SU-DHL-6 (cell line): ENCODE data around the gene PBXIP1.

ENCODE experiments used
- H2AFZ ChIP-seq: fragments of 200-600 bp; sonication (generic); 2 replicates; pipeline ENCODE4 v1.6.1; 2014; ENCODE audit warnings: low read depth, mild to moderate bottlenecking, moderate library complexity, mixed read lengths, antibody characterized with exemption, low read length; ENCODE audit not compliant: severe bottlenecking
- H3F3A ChIP-seq: fragments of 200-600 bp; shearing (Covaris generic); 2 replicates; pipeline ENCODE4 v1.6.0; 2016; ENCODE audit warnings: antibody characterized with exemption, mild to moderate bottlenecking; ENCODE audit not compliant: insufficient read depth
- H3K27ac ChIP-seq: fragments of 200-600 bp; sonication (generic); 2 replicates; pipeline ENCODE4 v1.5.1; 2016; ENCODE audit warnings: low read depth, mild to moderate bottlenecking, low read length, moderate library complexity, mixed read lengths
- H3K27me3 ChIP-seq: fragments of 200-600 bp; sonication (generic), shearing (Covaris generic); 2 replicates; pipeline ENCODE4 v1.6.0; 2014; ENCODE audit warnings: mild to moderate bottlenecking, low read length
- H3K36me3 ChIP-seq: fragments of 200-600 bp; sonication (generic); 2 replicates; pipeline ENCODE4 v1.6.1; 2014; ENCODE audit warnings: mild to moderate bottlenecking, low read length, mixed read lengths
- H3K4me2 ChIP-seq: fragments of 300-600, 200-600 bp; shearing (Covaris generic), sonication (generic); 2 replicates; pipeline ENCODE4 v1.6.0; 2014; ENCODE audit warnings: low read length, low read depth, mild to moderate bottlenecking; ENCODE audit not compliant: poor library complexity, severe bottlenecking
- H3K4me3 ChIP-seq: fragments of 200-600 bp; sonication (generic); 2 replicates; pipeline ENCODE4 v1.5.1; 2014; ENCODE audit warnings: antibody characterized with exemption, low read length, mild to moderate bottlenecking, mixed read lengths; ENCODE audit not compliant: insufficient read depth, poor library complexity, severe bottlenecking
- H3K79me2 ChIP-seq: fragments of 200-600 bp; sonication (generic); 2 replicates; pipeline ENCODE4 v1.6.1; 2014; ENCODE audit warnings: mild to moderate bottlenecking, low read length, moderate library complexity; ENCODE audit not compliant: insufficient read depth
- H3K9ac ChIP-seq: fragments of 200-600 bp; sonication (generic); 2 replicates; pipeline ENCODE4 v1.7.0; 2014; ENCODE audit warnings: mild to moderate bottlenecking, low read length
- H3K9me2 ChIP-seq: fragments of 200-600 bp; sonication (generic); replicated peaks from 2 replicates; pipeline ENCODE4 v1.6.1; 2014; ENCODE audit warnings: low read length; ENCODE audit not compliant: insufficient read depth
- H3K9me3 ChIP-seq: fragments of 200-600 bp; sonication (generic); 2 replicates; pipeline ENCODE4 v1.6.1; 2014; ENCODE audit warnings: low read length, mixed read lengths; ENCODE audit not compliant: insufficient read depth
- H4K20me1 ChIP-seq: fragments of 200-600 bp; sonication (generic); 2 replicates; pipeline ENCODE4 v1.6.1; 2014; ENCODE audit warnings: low read depth, mild to moderate bottlenecking, antibody characterized with exemption, low read length, moderate library complexity, mixed read lengths
- EZH2phosphoT487 ChIP-seq: fragments of 200-600 bp; sonication (generic), shearing (Covaris generic); conservative IDR thresholded peaks from 2 replicates; pipeline ENCODE4 v1.6.1; 2018; ENCODE audit warnings: mild to moderate bottlenecking, antibody characterized with exemption, low read length, moderate library complexity, mixed read lengths
- TF ChIP-seq, protein P1 (sequence below): fragments of 200-600 bp; sonication (generic); IDR thresholded peaks from one replicate; pipeline ENCODE4 v1.5.1; 2017; ENCODE audit warnings: antibody characterized with exemption, mild to moderate bottlenecking, low read length, moderate library complexity; ENCODE audit not compliant: insufficient read depth, poor library complexity, severe bottlenecking

Gene PBXIP1

DNA sequence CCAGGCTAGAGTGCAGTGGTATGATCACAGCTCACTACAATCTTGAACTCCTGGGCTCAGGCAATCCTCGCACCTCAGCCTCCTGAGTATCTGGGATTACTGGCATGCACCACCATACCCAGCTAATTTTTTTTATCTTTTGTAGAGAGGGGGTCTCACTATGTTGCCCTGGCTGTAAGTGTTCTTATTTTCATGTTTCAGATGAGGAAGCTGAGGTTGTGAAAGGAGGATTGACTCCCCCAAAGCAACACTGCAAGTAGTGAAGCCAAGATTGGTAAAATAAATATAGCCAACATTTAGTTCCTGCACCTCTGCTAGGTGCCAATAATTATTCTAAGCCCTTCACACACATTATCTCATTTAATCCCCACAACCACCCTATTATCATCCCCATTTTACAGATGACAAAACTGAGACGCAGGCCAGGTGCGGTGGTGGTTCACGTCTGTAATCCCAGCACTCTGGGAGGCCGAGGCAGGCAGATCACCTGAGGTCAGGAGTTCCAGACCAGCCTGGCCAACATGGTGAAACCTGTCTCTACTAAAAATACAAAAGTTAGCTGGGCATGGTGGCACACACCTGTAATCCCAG lies 21.4 kb downstream of the PBXIP1 start:
- peaks cover 13% of the 10 kb centered on the region for H3K79me2 ChIP-seq
- no peaks in the 10 kb centered on the region for H3K27me3 ChIP-seq
- no peak overlapping the region for H2AFZ ChIP-seq
- H3K9me2 ChIP-seq, result no peaks in the 10 kb centered on the region
- no peaks in the 10 kb centered on the region for H3K36me3 ChIP-seq
- H3K9ac ChIP-seq, result no peak overlapping the region
- peaks cover 10% of the 10 kb centered on the region for H3F3A ChIP-seq
- no peak overlapping the region for H3K27ac ChIP-seq
- H3K4me2 ChIP-seq, result no peak overlapping the region
- no peaks in the 10 kb centered on the region for H4K20me1 ChIP-seq
- no peaks in the 10 kb centered on the region for H3K9me3 ChIP-seq
- no peak for TF ChIP-seq EZH2phosphoT487
- TF ChIP-seq, protein P1, sequence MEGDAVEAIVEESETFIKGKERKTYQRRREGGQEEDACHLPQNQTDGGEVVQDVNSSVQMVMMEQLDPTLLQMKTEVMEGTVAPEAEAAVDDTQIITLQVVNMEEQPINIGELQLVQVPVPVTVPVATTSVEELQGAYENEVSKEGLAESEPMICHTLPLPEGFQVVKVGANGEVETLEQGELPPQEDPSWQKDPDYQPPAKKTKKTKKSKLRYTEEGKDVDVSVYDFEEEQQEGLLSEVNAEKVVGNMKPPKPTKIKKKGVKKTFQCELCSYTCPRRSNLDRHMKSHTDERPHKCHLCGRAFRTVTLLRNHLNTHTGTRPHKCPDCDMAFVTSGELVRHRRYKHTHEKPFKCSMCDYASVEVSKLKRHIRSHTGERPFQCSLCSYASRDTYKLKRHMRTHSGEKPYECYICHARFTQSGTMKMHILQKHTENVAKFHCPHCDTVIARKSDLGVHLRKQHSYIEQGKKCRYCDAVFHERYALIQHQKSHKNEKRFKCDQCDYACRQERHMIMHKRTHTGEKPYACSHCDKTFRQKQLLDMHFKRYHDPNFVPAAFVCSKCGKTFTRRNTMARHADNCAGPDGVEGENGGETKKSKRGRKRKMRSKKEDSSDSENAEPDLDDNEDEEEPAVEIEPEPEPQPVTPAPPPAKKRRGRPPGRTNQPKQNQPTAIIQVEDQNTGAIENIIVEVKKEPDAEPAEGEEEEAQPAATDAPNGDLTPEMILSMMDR, result no peak
- H3K4me3 ChIP-seq, result no peak overlapping the region

DNA sequence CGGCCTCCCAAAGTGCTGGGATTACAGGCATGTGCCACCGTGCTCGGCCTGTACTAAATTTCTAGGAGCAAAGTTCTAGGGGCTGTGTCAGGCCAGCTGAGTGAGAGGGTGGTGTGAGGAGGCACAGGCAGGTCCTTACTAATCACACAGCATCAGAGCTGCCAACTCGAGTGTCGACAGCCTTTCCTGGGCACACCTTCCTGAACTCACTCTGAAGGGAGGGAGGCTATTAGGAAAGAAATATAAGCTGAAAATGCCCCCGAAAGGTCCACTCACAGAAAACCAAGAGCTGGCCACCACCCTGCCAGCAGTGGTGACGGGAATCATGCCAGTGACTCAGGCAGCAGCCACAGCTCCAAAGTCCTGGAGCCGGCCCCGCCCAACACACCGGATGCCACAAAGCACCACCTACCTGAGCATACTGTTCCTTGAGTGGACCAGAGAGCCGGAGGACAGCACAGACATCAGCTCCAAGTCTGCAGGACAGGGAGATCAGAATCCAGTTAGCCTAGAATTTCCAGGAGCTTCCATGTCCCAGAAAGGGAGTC lies 23.9 kb downstream of the PBXIP1 start:
- peaks cover 13% of the 10 kb centered on the region for H3K79me2 ChIP-seq
- no peaks in the 10 kb centered on the region for H3K9me2 ChIP-seq
- no peaks in the 10 kb centered on the region for H3K9me3 ChIP-seq
- no peaks in the 10 kb centered on the region; the same call in 1 of the 2 replicates for H3K36me3 ChIP-seq
- H4K20me1 ChIP-seq, result no peaks in the 10 kb centered on the region
- TF ChIP-seq EZH2phosphoT487, result no peak
- TF ChIP-seq, protein P1, result no peak
- no peak overlapping the region for H3K4me3 ChIP-seq
- H3K27ac ChIP-seq, result no peak overlapping the region
- no peaks in the 10 kb centered on the region for H3F3A ChIP-seq
- H2AFZ ChIP-seq, result no peak overlapping the region
- no peak overlapping the region for H3K9ac ChIP-seq
- no peak overlapping the region for H3K4me2 ChIP-seq
- no peaks in the 10 kb centered on the region for H3K27me3 ChIP-seq

DNA sequence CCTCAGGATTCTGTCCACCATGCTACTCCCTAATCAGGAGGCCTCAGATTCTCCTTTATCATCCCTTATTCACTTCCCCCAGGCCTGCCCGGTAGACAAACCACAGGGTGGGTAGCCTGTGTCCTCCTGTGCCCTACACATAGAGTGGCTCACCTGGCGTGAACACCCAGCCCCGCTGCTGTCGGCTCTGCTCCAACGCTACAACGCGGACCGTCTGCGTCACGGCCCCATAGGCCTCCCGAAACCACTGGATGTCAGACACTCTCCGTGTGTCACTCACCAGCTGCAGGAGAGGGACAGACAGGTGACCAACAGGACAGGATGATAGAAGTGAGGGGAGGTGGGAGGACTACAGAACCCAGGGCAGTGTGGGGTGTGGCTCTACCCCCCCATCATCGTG lies 29.7 kb downstream of the PBXIP1 start:
- Histone ChIP-seq H3K9me2 (no peaks in the 10 kb centered on the region), H3K4me3 (no peak overlapping the region), H3K27ac (no peak overlapping the region), H3K36me3 (peaks cover 3% of the 10 kb centered on the region; the same call in 1 of the 2 replicates), H3K9ac (no peak overlapping the region), H3K27me3 (no peaks in the 10 kb centered on the region), H3F3A (peaks cover 2% of the 10 kb centered on the region; the same call in 1 of the 2 replicates), H3K79me2 (no peaks in the 10 kb centered on the region), H2AFZ (no peak overlapping the region), H4K20me1 (no peaks in the 10 kb centered on the region), H3K4me2 (no peak overlapping the region), H3K9me3 (no peaks in the 10 kb centered on the region)
- TF ChIP-seq EZH2phosphoT487, result no peak
- TF ChIP-seq, protein P1, result no peak
